Chondrocyte (in vitro differentiated cells): ENCODE results near the gene NOTUM. TPM values are rescaled to one million over a fixed set of nuclear protein-coding genes. Genes with fewer than 3 reads are reported as not detected.
A peak's percentile ranks its signal among the peaks of the same experiment; 100 is the strongest.

ENCODE experiments used
- DNase-seq: peaks from one replicate; pipeline ENCODE4 v3.0.0; 2021; ENCODE audit warnings: mixed read lengths, low spot score
- H3K27ac Mint-ChIP-seq: one replicate; pipeline ENCODE4 v1.8.0; 2021; ENCODE audit warnings: mild to moderate bottlenecking, moderate library complexity, mixed read lengths; ENCODE audit not compliant: unreplicated experiment
- H3K27me3 Mint-ChIP-seq: 2 replicates; pipeline ENCODE4 v1.8.0; 2021; ENCODE audit warnings: low read depth, mixed read lengths
- H3K36me3 Mint-ChIP-seq: 2 replicates; pipeline ENCODE4 v1.8.0; 2021; ENCODE audit warnings: low read depth, mixed read lengths
- H3K4me1 Mint-ChIP-seq: 2 replicates; pipeline ENCODE4 v1.8.0; 2021; ENCODE audit warnings: low read depth, mild to moderate bottlenecking, mixed read lengths
- H3K4me3 Mint-ChIP-seq: one replicate; pipeline ENCODE4 v1.8.0; 2021; ENCODE audit warnings: mild to moderate bottlenecking, moderate library complexity, mixed read lengths; ENCODE audit not compliant: unreplicated experiment
- H3K9me3 Mint-ChIP-seq: 2 replicates; pipeline ENCODE4 v1.8.0; 2021; ENCODE audit warnings: low read depth, mixed read lengths
- CTCF ChIP-seq: fragments of 200-600 bp; sonication (generic); IDR thresholded peaks from 2 replicates; pipeline ENCODE4 v1.5.0; 2021; ENCODE audit warnings: antibody characterized with exemption, mild to moderate bottlenecking, moderate library complexity
- total RNA-seq: library from RNA; stranded (reverse); gene quantifications from 3 replicates; pipeline ENCODE4 v1.2.1, GENCODE V29; 2021

The NOTUM gene
- total RNA-seq, 1 donor from 2014 or later: not detected

- Mint-ChIP-seq H3K4me3 (peak overlapping the region; percentile 77), H3K27ac (peak overlapping the region; percentile 54), H3K9me3 (no peaks in the 10 kb centered on the region), H3K36me3 (peaks cover 11% of the 10 kb centered on the region), H3K4me1 (peaks cover 10% of the 10 kb centered on the region), H3K27me3 (no peaks in the 10 kb centered on the region)
- DNase-seq: no peak
- no peak for TF ChIP-seq CTCF
Measured at GRCh38 chr17:81909966-81910839, 50.8 kb downstream of the NOTUM start.

- H3K4me1 Mint-ChIP-seq: peaks cover 10% of the 10 kb centered on the region
- no peaks in the 10 kb centered on the region for H3K9me3 Mint-ChIP-seq
- no peak for DNase-seq
- peaks cover 9% of the 10 kb centered on the region for H3K36me3 Mint-ChIP-seq
- H3K27me3 Mint-ChIP-seq: no peaks in the 10 kb centered on the region
- H3K4me3 Mint-ChIP-seq: no peak overlapping the region
- no peak for TF ChIP-seq CTCF
- H3K27ac Mint-ChIP-seq: no peak overlapping the region
Measured at GRCh38 chr17:81909231-81909630, 51.8 kb downstream of the NOTUM start.

- Mint-ChIP-seq H3K27me3 (no peaks in the 10 kb centered on the region), H3K4me3 (no peak overlapping the region), H3K9me3 (no peaks in the 10 kb centered on the region), H3K36me3 (peaks cover 9% of the 10 kb centered on the region), H3K27ac (no peak overlapping the region), H3K4me1 (peaks cover 10% of the 10 kb centered on the region)
- TF ChIP-seq CTCF: no peak
- no peak for DNase-seq
Measured at GRCh38 chr17:81908793-81909192, 52.2 kb downstream of the NOTUM start.

GRCh38 chr17:81907219-81908145, 53.5 kb downstream of the NOTUM start:
- Mint-ChIP-seq H3K27me3 (no peaks in the 10 kb centered on the region), H3K4me1 (peaks cover 10% of the 10 kb centered on the region), H3K4me3 (no peak overlapping the region), H3K27ac (no peak overlapping the region), H3K9me3 (no peaks in the 10 kb centered on the region), H3K36me3 (peaks cover 4% of the 10 kb centered on the region)
- DNase-seq: no peak
- TF ChIP-seq CTCF: peak; percentile 20
